IPS DF 6.9 (cell line): ENCODE data around the gene CIDEC.
"Not testable (repeated sequence)": the region's sequence is repeated elsewhere in the genome, so short reads cannot be mapped to it uniquely, and the experiment has no call there.

Source experiments
- DNase-seq: peaks from one replicate; pipeline ENCODE4 v3.0.0-alpha.2; 2013; ENCODE audit warnings: low read depth, low spot score
- H3K27ac ChIP-seq: one replicate; pipeline ENCODE4 v1.5.1; 2013; ENCODE audit warnings: low read length, control low read depth
- H3K27me3 ChIP-seq: 2 replicates; pipeline ENCODE4 v1.6.1; 2013; ENCODE audit warnings: mild to moderate bottlenecking, low read length; ENCODE audit not compliant: control insufficient read depth, insufficient read depth
- H3K36me3 ChIP-seq: 2 replicates; pipeline ENCODE4 v1.6.1; 2013; ENCODE audit warnings: low read length; ENCODE audit not compliant: control insufficient read depth, insufficient read depth
- H3K4me1 ChIP-seq: 2 replicates; pipeline ENCODE4 v1.6.1; 2013; ENCODE audit warnings: low read length; ENCODE audit not compliant: control insufficient read depth, insufficient read depth
- H3K4me3 ChIP-seq: 2 replicates; pipeline ENCODE4 v1.5.1; 2013; ENCODE audit warnings: mild to moderate bottlenecking, low read length
- H3K9me3 ChIP-seq: 2 replicates; pipeline ENCODE4 v1.6.1; 2013; ENCODE audit warnings: low read length, inconsistent platforms; ENCODE audit not compliant: control insufficient read depth, insufficient read depth
- WGBS: extraction: QIAGEN DNeasy Blood & Tissue Kit; methylation state at CpG from one replicate; pipeline ENCODE4 v1.1.7; 2013; ENCODE audit warnings: mixed read lengths, missing lambda C conversion rate; ENCODE audit not compliant: insufficient read length, insufficient coverage; 5-methylcytosine and 5-hydroxymethylcytosine counted together

Gene CIDEC

GRCh38 chr3:9847870-9848269, 32.2 kb downstream of the CIDEC start:
- H3K27me3 ChIP-seq, H3K36me3 ChIP-seq, DNase-seq, H3K4me3 ChIP-seq, H3K4me1 ChIP-seq, H3K9me3 ChIP-seq, H3K27ac ChIP-seq: not testable (repeated sequence)
- no CpG with 5 or more reads among the region's 9 CpGs for WGBS

- H3K9me3 ChIP-seq = no peaks in the 10 kb centered on the region
- WGBS = no CpG with 5 or more reads among the region's 6 CpGs
- H3K4me1 ChIP-seq = no peaks in the 10 kb centered on the region
- H3K27ac ChIP-seq = no peak overlapping the region
- H3K4me3 ChIP-seq = no peak overlapping the region
- no peaks in the 10 kb centered on the region for H3K27me3 ChIP-seq
- no peak for DNase-seq
- no peaks in the 10 kb centered on the region for H3K36me3 ChIP-seq
Measured at GRCh38 chr3:9846931-9847488, 33.0 kb downstream of the CIDEC start.

- WGBS = no CpG with 5 or more reads among the region's 6 CpGs
- no peaks in the 10 kb centered on the region for H3K9me3 ChIP-seq
- H3K4me3 ChIP-seq = no peak overlapping the region
- H3K4me1 ChIP-seq = no peaks in the 10 kb centered on the region
- no peaks in the 10 kb centered on the region for H3K27me3 ChIP-seq
- peaks cover 7% of the 10 kb centered on the region; the same call in 1 of the 2 replicates for H3K36me3 ChIP-seq
- no peak for DNase-seq
- no peak overlapping the region for H3K27ac ChIP-seq
Measured at GRCh38 chr3:9846231-9846630, 33.8 kb downstream of the CIDEC start.

- Histone ChIP-seq H3K36me3 (peaks cover 7% of the 10 kb centered on the region; the same call in 1 of the 2 replicates), H3K4me1 (no peaks in the 10 kb centered on the region), H3K27me3 (no peaks in the 10 kb centered on the region), H3K27ac (no peak within 1 kb of the TSS), H3K4me3 (peak within 1 kb of the TSS; percentile 77; the same call in 1 of the 2 replicates), H3K9me3 (no peaks in the 10 kb centered on the region)
- DNase-seq = peak; percentile 89
- no CpG with 5 or more reads among the region's 42 CpGs for WGBS
Measured at GRCh38 chr3:9843715-9844438, 36.2 kb downstream of the CIDEC start, which contains the start of gene RPUSD3. Gene RPUSD3, minus strand, starts transcription at chr3:9844008. Its CDS starts 18 bp downstream, at chr3:9843990.

GRCh38 chr3:9841015-9841414, 39.0 kb downstream of the CIDEC start:
- H3K9me3 ChIP-seq = no peaks in the 10 kb centered on the region
- no peak overlapping the region for H3K4me3 ChIP-seq
- H3K27ac ChIP-seq = no peak overlapping the region
- no peaks in the 10 kb centered on the region for H3K27me3 ChIP-seq
- peaks cover 7% of the 10 kb centered on the region; the same call in 1 of the 2 replicates for H3K36me3 ChIP-seq
- no CpG with 5 or more reads among the region's 8 CpGs for WGBS
- no peak for DNase-seq
- H3K4me1 ChIP-seq = no peaks in the 10 kb centered on the region

- peaks cover 7% of the 10 kb centered on the region; the same call in 1 of the 2 replicates for H3K36me3 ChIP-seq
- no peak overlapping the region for H3K4me3 ChIP-seq
- H3K27me3 ChIP-seq = no peaks in the 10 kb centered on the region
- WGBS = no CpG with 5 or more reads among the region's 4 CpGs
- no peak for DNase-seq
- H3K27ac ChIP-seq = no peak overlapping the region
- H3K9me3 ChIP-seq = no peaks in the 10 kb centered on the region
- H3K4me1 ChIP-seq = no peaks in the 10 kb centered on the region
Measured at GRCh38 chr3:9838856-9839255, 41.2 kb downstream of the CIDEC start.

- Histone ChIP-seq H3K36me3 (peaks cover 7% of the 10 kb centered on the region; the same call in 1 of the 2 replicates), H3K27me3 (no peaks in the 10 kb centered on the region), H3K9me3 (no peaks in the 10 kb centered on the region), H3K4me1 (no peaks in the 10 kb centered on the region), H3K27ac (no peak overlapping the region), H3K4me3 (no peak overlapping the region)
- WGBS = no CpG with 5 or more reads among the region's 12 CpGs
- no peak for DNase-seq
Measured at GRCh38 chr3:9837701-9838582, 42.1 kb downstream of the CIDEC start.

GRCh38 chr3:9834520-9835380, 45.3 kb downstream of the CIDEC start:
- no peaks in the 10 kb centered on the region for H3K9me3 ChIP-seq
- H3K27ac ChIP-seq = no peak overlapping the region
- H3K4me1 ChIP-seq = no peaks in the 10 kb centered on the region
- no peaks in the 10 kb centered on the region for H3K36me3 ChIP-seq
- H3K4me3 ChIP-seq = no peak overlapping the region
- no peaks in the 10 kb centered on the region for H3K27me3 ChIP-seq
- no CpG with 5 or more reads among the region's 18 CpGs for WGBS
- DNase-seq = no peak

- H3K27me3 ChIP-seq = no peaks in the 10 kb centered on the region
- no peaks in the 10 kb centered on the region for H3K9me3 ChIP-seq
- no peak overlapping the region for H3K27ac ChIP-seq
- H3K36me3 ChIP-seq = no peaks in the 10 kb centered on the region
- no CpG with 5 or more reads among the region's 9 CpGs for WGBS
- DNase-seq = no peak
- H3K4me1 ChIP-seq = no peaks in the 10 kb centered on the region
- no peak overlapping the region; the same call in 1 of the 2 replicates for H3K4me3 ChIP-seq
Measured at GRCh38 chr3:9833078-9833477, 47.0 kb downstream of the CIDEC start.
